ENCODE results near the gene LIMA1.

- TF ChIP-seq EP300 (conservative IDR thresholded peaks at IDR 0.05; ENCODE audit: poor library complexity, severe bottlenecking) (no peak), MXI1 (conservative IDR thresholded peaks at IDR 0.05; ENCODE audit: poor library complexity, severe bottlenecking) (no peak), CTCF (IDR thresholded peaks at IDR 0.05; ENCODE audit: poor library complexity, severe bottlenecking) (peak; percentile 63), RAD21 (conservative IDR thresholded peaks at IDR 0.05) (peak; percentile 66), EZH2 (IDR thresholded peaks at IDR 0.05; ENCODE audit: borderline replicate concordance, insufficient read depth, low read length, poor library complexity, severe bottlenecking) (no peak), TAF1 (IDR thresholded peaks at IDR 0.05; ENCODE audit: low read depth) (no peak), POLR2AphosphoS5 (IDR thresholded peaks at IDR 0.05) (no peak), REST (IDR thresholded peaks at IDR 0.05; ENCODE audit: borderline replicate concordance) (no peak)
These were observed 31.5 kb upstream of the LIMA1 start for GRCh38 chr12:50314636-50315312.

All from neural cell (in vitro differentiated cells).